Measurements from ENCODE around the gene FAM107B.
"Not testable (repeated sequence)": the region's sequence is repeated elsewhere in the genome, so short reads cannot be mapped to it uniquely, and the experiment has no call there.

FAM107B gene

GRCh38 chr10:14688606-14689005 is 86.1 kb downstream of the FAM107B start:
- no peak for DNase-seq (ENCODE audit: insufficient read length, low spot score)
- no peak for FAIRE-seq
- TF ChIP-seq PAX5 (IDR thresholded peaks at IDR 0.05; ENCODE audit: insufficient read depth, low read length, severe bottlenecking) (no peak), TAF1 (IDR thresholded peaks at IDR 0.05; ENCODE audit: low read depth, low read length) (no peak), POLR2AphosphoS5 (IDR thresholded peaks at IDR 0.05; ENCODE audit: low read depth, low read length) (no peak), SPI1 (IDR thresholded peaks at IDR 0.05; ENCODE audit: low read depth, low read length) (no peak), POLR2A (IDR thresholded peaks at IDR 0.05; ENCODE audit: low read depth, low read length) (no peak), POU2F2 (IDR thresholded peaks at IDR 0.05; ENCODE audit: low read depth, low read length) (no peak)

- FAIRE-seq = not testable (repeated sequence)
These were observed 86.5 kb downstream of the FAM107B start for GRCh38 chr10:14688189-14688588.

GRCh38 chr10:14687340-14687739 is 87.4 kb downstream of the FAM107B start:
- no peak for FAIRE-seq
- TF ChIP-seq SPI1 (IDR thresholded peaks at IDR 0.05; ENCODE audit: low read depth, low read length) = no peak
- no peak for TF ChIP-seq POLR2A (IDR thresholded peaks at IDR 0.05; ENCODE audit: low read depth, low read length)
- TF ChIP-seq PAX5 (IDR thresholded peaks at IDR 0.05; ENCODE audit: insufficient read depth, low read length, severe bottlenecking) = no peak
- TF ChIP-seq TAF1 (IDR thresholded peaks at IDR 0.05; ENCODE audit: low read depth, low read length) = no peak
- no peak for TF ChIP-seq POLR2AphosphoS5 (IDR thresholded peaks at IDR 0.05; ENCODE audit: low read depth, low read length)
- no peak for TF ChIP-seq POU2F2 (IDR thresholded peaks at IDR 0.05; ENCODE audit: low read depth, low read length)
- DNase-seq (ENCODE audit: insufficient read length, low spot score) = no peak

More at GRCh38 chr10:14688189-14688588, 86.5 kb downstream of the FAM107B start:
- DNase-seq (ENCODE audit: insufficient read length, low spot score) = not testable (repeated sequence)

GRCh38 chr10:14686356-14686755 is 88.3 kb downstream of the FAM107B start:
- DNase-seq (ENCODE audit: insufficient read length, low spot score) (no peak), FAIRE-seq (peak; percentile 41)
- TF ChIP-seq PAX5 (IDR thresholded peaks at IDR 0.05; ENCODE audit: insufficient read depth, low read length, severe bottlenecking) = no peak
- no peak for TF ChIP-seq POU2F2 (IDR thresholded peaks at IDR 0.05; ENCODE audit: low read depth, low read length)
- TF ChIP-seq SPI1 (IDR thresholded peaks at IDR 0.05; ENCODE audit: low read depth, low read length) = no peak
- no peak for TF ChIP-seq POLR2AphosphoS5 (IDR thresholded peaks at IDR 0.05; ENCODE audit: low read depth, low read length)
- TF ChIP-seq POLR2A (IDR thresholded peaks at IDR 0.05; ENCODE audit: low read depth, low read length) = no peak
- no peak for TF ChIP-seq TAF1 (IDR thresholded peaks at IDR 0.05; ENCODE audit: low read depth, low read length)

GRCh38 chr10:14684354-14684753 is 90.3 kb downstream of the FAM107B start:
- no peak for DNase-seq (ENCODE audit: insufficient read length, low spot score)
- FAIRE-seq = no peak
- TF ChIP-seq TAF1 (IDR thresholded peaks at IDR 0.05; ENCODE audit: low read depth, low read length) (no peak), SPI1 (IDR thresholded peaks at IDR 0.05; ENCODE audit: low read depth, low read length) (no peak), POU2F2 (IDR thresholded peaks at IDR 0.05; ENCODE audit: low read depth, low read length) (no peak), POLR2A (IDR thresholded peaks at IDR 0.05; ENCODE audit: low read depth, low read length) (no peak), PAX5 (IDR thresholded peaks at IDR 0.05; ENCODE audit: insufficient read depth, low read length, severe bottlenecking) (no peak), POLR2AphosphoS5 (IDR thresholded peaks at IDR 0.05; ENCODE audit: low read depth, low read length) (no peak)

- DNase-seq (ENCODE audit: insufficient read length, low spot score) = no peak
- no peak for FAIRE-seq
- TF ChIP-seq TAF1 (IDR thresholded peaks at IDR 0.05; ENCODE audit: low read depth, low read length) = no peak
- no peak for TF ChIP-seq SPI1 (IDR thresholded peaks at IDR 0.05; ENCODE audit: low read depth, low read length)
- TF ChIP-seq POLR2AphosphoS5 (IDR thresholded peaks at IDR 0.05; ENCODE audit: low read depth, low read length) = no peak
- no peak for TF ChIP-seq POU2F2 (IDR thresholded peaks at IDR 0.05; ENCODE audit: low read depth, low read length)
- no peak for TF ChIP-seq PAX5 (IDR thresholded peaks at IDR 0.05; ENCODE audit: insufficient read depth, low read length, severe bottlenecking)
- no peak for TF ChIP-seq POLR2A (IDR thresholded peaks at IDR 0.05; ENCODE audit: low read depth, low read length)
These were observed 91.4 kb downstream of the FAM107B start for GRCh38 chr10:14683256-14683655.

DNA sequence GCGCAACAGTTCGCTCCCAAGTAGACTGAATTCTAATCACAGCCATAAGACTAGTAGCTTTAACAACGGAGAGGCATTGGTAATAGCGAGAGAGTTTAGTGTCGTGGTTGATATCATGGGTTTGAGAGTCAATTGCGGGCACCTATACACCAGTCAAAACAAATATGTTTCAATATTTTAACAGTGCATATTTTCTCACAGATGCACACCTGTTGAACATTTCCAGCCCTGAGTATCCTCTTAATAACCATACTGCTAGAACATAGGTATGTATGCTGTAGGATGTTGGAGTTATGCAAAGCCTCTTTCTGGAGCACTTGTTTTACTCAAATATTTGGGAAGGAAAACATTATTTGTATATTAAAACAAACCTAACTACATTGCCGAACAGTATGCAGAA is 92.9 kb downstream of the FAM107B start:
- FAIRE-seq = no peak
- TF ChIP-seq POLR2AphosphoS5 (IDR thresholded peaks at IDR 0.05; ENCODE audit: low read depth, low read length) (no peak), POLR2A (IDR thresholded peaks at IDR 0.05; ENCODE audit: low read depth, low read length) (no peak), SPI1 (IDR thresholded peaks at IDR 0.05; ENCODE audit: low read depth, low read length) (no peak), TAF1 (IDR thresholded peaks at IDR 0.05; ENCODE audit: low read depth, low read length) (no peak), PAX5 (IDR thresholded peaks at IDR 0.05; ENCODE audit: insufficient read depth, low read length, severe bottlenecking) (no peak), POU2F2 (IDR thresholded peaks at IDR 0.05; ENCODE audit: low read depth, low read length) (no peak)

DNA sequence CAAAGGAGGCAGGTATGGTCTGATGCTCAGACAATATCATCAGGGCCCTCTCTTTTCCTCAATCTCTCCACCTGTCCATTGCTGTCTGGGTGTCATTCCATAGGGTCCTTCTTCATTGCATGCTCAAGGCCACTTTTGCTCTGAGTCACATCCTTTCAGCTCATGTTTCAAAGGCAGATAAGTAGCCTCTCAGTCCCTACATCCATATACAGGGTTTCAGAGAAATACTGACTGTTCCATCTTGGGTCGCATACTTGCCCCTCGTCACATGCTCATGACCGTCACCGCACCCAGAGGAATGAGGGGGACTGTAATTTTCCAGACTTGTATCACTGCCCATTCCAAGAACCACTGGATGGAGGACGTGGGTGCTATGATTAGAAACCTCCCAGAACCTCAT is 93.4 kb downstream of the FAM107B start:
- TF ChIP-seq TAF1 (IDR thresholded peaks at IDR 0.05; ENCODE audit: low read depth, low read length) = no peak
- TF ChIP-seq POU2F2 (IDR thresholded peaks at IDR 0.05; ENCODE audit: low read depth, low read length) = no peak
- TF ChIP-seq POLR2AphosphoS5 (IDR thresholded peaks at IDR 0.05; ENCODE audit: low read depth, low read length) = no peak
- TF ChIP-seq PAX5 (IDR thresholded peaks at IDR 0.05; ENCODE audit: insufficient read depth, low read length, severe bottlenecking) = no peak
- TF ChIP-seq POLR2A (IDR thresholded peaks at IDR 0.05; ENCODE audit: low read depth, low read length) = no peak
- TF ChIP-seq SPI1 (IDR thresholded peaks at IDR 0.05; ENCODE audit: low read depth, low read length) = no peak
- DNase-seq (ENCODE audit: insufficient read length, low spot score) = no peak
- no peak for FAIRE-seq

More for the DNA sequence above, 92.9 kb downstream of the FAM107B start:
- DNase-seq (ENCODE audit: insufficient read length, low spot score) = no peak

DNA sequence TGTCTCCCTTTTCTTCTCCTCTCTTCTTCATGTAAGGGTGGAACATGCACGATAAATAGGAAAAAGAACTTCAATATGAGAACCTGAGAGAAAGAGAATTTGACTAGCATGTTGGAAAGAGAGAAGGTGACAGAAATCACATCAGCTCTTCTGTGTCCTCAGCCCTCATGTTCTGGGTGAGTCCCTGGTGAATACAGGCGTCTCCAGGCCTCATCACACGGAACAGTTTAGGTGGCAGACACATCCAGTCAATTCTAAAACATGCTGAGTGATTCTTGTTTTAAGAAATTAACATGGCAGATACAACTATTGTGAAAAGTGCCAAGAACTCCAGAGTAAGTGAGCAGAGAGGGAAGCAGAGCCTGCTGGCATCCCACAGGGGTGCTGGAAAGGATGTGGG is 96.1 kb downstream of the FAM107B start:
- TF ChIP-seq POU2F2 (IDR thresholded peaks at IDR 0.05; ENCODE audit: low read depth, low read length) (no peak), POLR2A (IDR thresholded peaks at IDR 0.05; ENCODE audit: low read depth, low read length) (no peak), SPI1 (IDR thresholded peaks at IDR 0.05; ENCODE audit: low read depth, low read length) (no peak)
- DNase-seq (ENCODE audit: insufficient read length, low spot score) (no peak), FAIRE-seq (no peak)

DNA sequence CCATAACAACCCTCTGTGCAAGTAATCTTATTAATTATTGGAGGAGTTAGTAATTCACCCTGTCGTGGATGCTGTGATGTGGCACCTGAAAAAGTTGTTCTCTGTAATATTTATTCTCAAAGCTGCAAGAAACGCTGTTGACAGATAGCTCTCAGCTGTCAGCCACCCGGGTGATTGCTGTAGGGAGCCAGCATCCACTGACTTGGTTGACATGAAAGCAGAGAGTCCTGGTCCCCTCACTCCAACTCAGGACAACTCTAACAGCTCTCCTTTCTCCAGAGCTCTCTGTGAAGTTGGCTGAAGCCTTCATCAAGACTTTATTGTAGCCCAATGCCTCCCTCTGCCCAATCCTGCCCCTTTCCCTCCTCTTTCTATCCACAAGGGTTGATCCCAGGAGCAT is 98.0 kb downstream of the FAM107B start:
- TF ChIP-seq POU2F2 (IDR thresholded peaks at IDR 0.05; ENCODE audit: low read depth, low read length) (no peak), TAF1 (IDR thresholded peaks at IDR 0.05; ENCODE audit: low read depth, low read length) (no peak), POLR2A (IDR thresholded peaks at IDR 0.05; ENCODE audit: low read depth, low read length) (no peak), PAX5 (IDR thresholded peaks at IDR 0.05; ENCODE audit: insufficient read depth, low read length, severe bottlenecking) (no peak), POLR2AphosphoS5 (IDR thresholded peaks at IDR 0.05; ENCODE audit: low read depth, low read length) (no peak), SPI1 (IDR thresholded peaks at IDR 0.05; ENCODE audit: low read depth, low read length) (no peak)
- no peak for FAIRE-seq
- no peak for DNase-seq (ENCODE audit: insufficient read length, low spot score)
